CD4-positive, alpha-beta T cell (primary cell): ENCODE data around the gene TRMU. TPM values are rescaled to one million over a fixed set of nuclear protein-coding genes. Genes with fewer than 3 reads are reported as not detected.
A peak's percentile ranks its signal among the peaks of the same experiment; 100 is the strongest.

Source experiments
- ATAC-seq: fragments of 200-7000 bp; cut with Tn5 transposase; one replicate; pipeline ENCODE4 v1.10.0; 2022; ENCODE audit warnings: mild to moderate bottlenecking; ENCODE audit not compliant: poor library complexity
- CTCF ChIA-PET: fragments of 350-600 bp; sonication (Branson Sonifier 250); formaldehyde crosslinking; loops from one replicate; lab custom pipeline; 2021; ENCODE audit warnings: antibody characterized with exemption, inconsistent platforms; lab: Charles Lee
- POLR2A ChIA-PET: fragments of 350-600 bp; sonication (Branson Sonifier 250); formaldehyde crosslinking; loops from one replicate; lab custom pipeline; 2021; ENCODE audit warnings: antibody characterized with exemption, inconsistent platforms; lab: Charles Lee
- DNase-seq, 14 experiments: peaks; one replicate each; pipeline ENCODE4 v3.0.0-alpha.2; 2013 to 2020; ENCODE audit warnings: mixed read lengths in 2 of 14
- H3K27ac ChIP-seq, 2 donors: one replicate each; pipeline versions ENCODE4 v1.5.1 to v1.7.0; 2013; ENCODE audit warnings: low read length in 2 of 2, low read depth in 1 of 2, mild to moderate bottlenecking in 1 of 2
- H3K27me3 ChIP-seq, 2 experiments: 1 replicate in 1 of 2; 2 replicates in 1 of 2; pipeline versions ENCODE4 v1.6.1 to v1.7.0; 2013; ENCODE audit warnings: low read length in 2 of 2, control low read depth in 1 of 2, mild to moderate bottlenecking in 1 of 2, moderate library complexity in 1 of 2; ENCODE audit not compliant: insufficient read depth in 2 of 2, control insufficient read depth in 1 of 2
- H3K36me3 ChIP-seq: one replicate; pipeline ENCODE4 v1.6.1; 2013; ENCODE audit warnings: low read length, control low read depth; ENCODE audit not compliant: insufficient read depth
- H3K4me1 ChIP-seq: one replicate; pipeline ENCODE4 v1.6.1; 2013; ENCODE audit warnings: low read length, control low read depth; ENCODE audit not compliant: insufficient read depth
- H3K4me3 ChIP-seq: one replicate; pipeline ENCODE4 v1.5.1; 2013; ENCODE audit warnings: mild to moderate bottlenecking, low read length, moderate library complexity
- H3K9me3 ChIP-seq, 2 experiments: 1 replicate in 1 of 2; 2 replicates in 1 of 2; pipeline versions ENCODE4 v1.6.1 to v1.7.0; 2013; ENCODE audit warnings: low read length in 2 of 2, mild to moderate bottlenecking in 2 of 2, control low read depth in 1 of 2, moderate library complexity in 1 of 2; ENCODE audit not compliant: control insufficient read depth in 1 of 2, insufficient read depth in 1 of 2
- H3K27ac Mint-ChIP-seq: one replicate; pipeline ENCODE4 v1.8.0; 2020; ENCODE audit warnings: mixed read lengths
- H3K27me3 Mint-ChIP-seq: one replicate; pipeline ENCODE4 v1.8.0; 2021; ENCODE audit warnings: mixed read lengths
- H3K36me3 Mint-ChIP-seq: one replicate; pipeline ENCODE4 v1.8.0; 2021; ENCODE audit warnings: low read depth, mixed read lengths
- H3K4me1 Mint-ChIP-seq: one replicate; pipeline ENCODE4 v1.8.0; 2021; ENCODE audit warnings: low read depth, mixed read lengths
- H3K4me3 Mint-ChIP-seq: one replicate; pipeline ENCODE4 v1.8.0; 2020; ENCODE audit warnings: mild to moderate bottlenecking, mixed read lengths
- H3K9me3 Mint-ChIP-seq: one replicate; pipeline ENCODE4 v1.8.0; 2020; ENCODE audit warnings: mixed read lengths
- CTCF ChIP-seq: fragments of 200-600 bp; IDR thresholded peaks from one replicate; pipeline ENCODE4 v1.8.0; 2022; ENCODE audit warnings: antibody characterized with exemption, mild to moderate bottlenecking
- intact Hi-C, 2 experiments: fragments of 100-400 bp; cut with DNase I in 1 of 2; cut with micrococcal nuclease in 1 of 2; formaldehyde crosslinking; loops; one replicate each; pipeline versions ENCODE4 v1.15.1 to v1.9.0; 2023 to 2025; cut with DNase I, micrococcal nuclease
- total RNA-seq, 174 experiments: library from RNA in 2 of 174; stranded (reverse) in 2 of 174; gene quantifications; one replicate each; pipeline ENCODE4 v1.2.3 and lab custom pipeline; 2021 to 2026

Gene TRMU
- total RNA-seq, 2 experiments from 2014 or later: 65.2 to 65.4 TPM

- no peak overlapping the region for H3K4me3 ChIP-seq
- Mint-ChIP-seq H3K4me1 (peaks cover 10% of the 10 kb centered on the region), H3K27ac (no peak overlapping the region), H3K27me3 (no peaks in the 10 kb centered on the region), H3K36me3 (peaks cover 1% of the 10 kb centered on the region), H3K4me3 (no peak overlapping the region), H3K9me3 (no peaks in the 10 kb centered on the region)
- ChIA-PET POLR2A (interaction anchor here (0.9 kb wide), 1 partner anchor 39 kb away, joined by 3 read pairs; the partner anchor contains the start of gene CDPF1), CTCF (no interaction called here)
- peaks cover 20% of the 10 kb centered on the region for H3K4me1 ChIP-seq
- no peak for TF ChIP-seq CTCF
- ATAC-seq (no peak), DNase-seq (peak in 2 of 14 experiments; percentile 40 to 75)
- no peak overlapping the region for H3K27ac ChIP-seq
- H3K36me3 ChIP-seq: peaks cover under 1% of the 10 kb centered on the region
- intact Hi-C loops: no loop called here
- H3K9me3 ChIP-seq: peaks cover 0 to 9% of the 10 kb centered on the region in 2 experiments
- H3K27me3 ChIP-seq: no peaks in the 10 kb centered on the region
These were observed 46.1 kb upstream of the TRMU start for GRCh38 chr22:46289244-46289891.

- DNase-seq: no peak
- no peak overlapping the region for H3K4me3 ChIP-seq
- ATAC-seq: no peak
- TF ChIP-seq CTCF: no peak
- Mint-ChIP-seq H3K36me3 (no peaks in the 10 kb centered on the region), H3K4me1 (peaks cover 15% of the 10 kb centered on the region), H3K4me3 (no peak overlapping the region), H3K27ac (no peak overlapping the region), H3K27me3 (no peaks in the 10 kb centered on the region), H3K9me3 (no peaks in the 10 kb centered on the region)
- peaks cover 0 to 9% of the 10 kb centered on the region in 2 experiments for H3K9me3 ChIP-seq
- H3K4me1 ChIP-seq: peaks cover 22% of the 10 kb centered on the region
- no peaks in the 10 kb centered on the region for H3K27me3 ChIP-seq
- H3K27ac ChIP-seq: no peak overlapping the region
- POLR2A ChIA-PET: no interaction called here
- H3K36me3 ChIP-seq: no peaks in the 10 kb centered on the region
- intact Hi-C loops: no loop called here
- CTCF ChIA-PET: no interaction called here
These were observed 45.2 kb upstream of the TRMU start for GRCh38 chr22:46290121-46290842.

GRCh38 chr22:46290843-46291785 is 44.4 kb upstream of the TRMU start:
- no peaks in the 10 kb centered on the region for H3K36me3 ChIP-seq
- no peak overlapping the region for H3K27ac Mint-ChIP-seq
- intact Hi-C loops: no loop called here
- H3K9me3 Mint-ChIP-seq: no peaks in the 10 kb centered on the region
- DNase-seq: no peak
- no peak for TF ChIP-seq CTCF
- peaks cover 20% of the 10 kb centered on the region for H3K4me1 Mint-ChIP-seq
- ChIA-PET POLR2A (no interaction called here), CTCF (no interaction called here)
- H3K9me3 ChIP-seq: peaks cover 0 to 9% of the 10 kb centered on the region in 2 experiments
- H3K27me3 Mint-ChIP-seq: no peaks in the 10 kb centered on the region
- H3K4me3 ChIP-seq: no peak overlapping the region
- no peak overlapping the region for H3K27ac ChIP-seq
- ATAC-seq: no peak
- peaks cover 31% of the 10 kb centered on the region for H3K4me1 ChIP-seq
- no peak overlapping the region for H3K4me3 Mint-ChIP-seq
- H3K36me3 Mint-ChIP-seq: no peaks in the 10 kb centered on the region
- no peaks in the 10 kb centered on the region for H3K27me3 ChIP-seq
